ENCODE data around the gene SNX20.

Gene SNX20

DNA sequence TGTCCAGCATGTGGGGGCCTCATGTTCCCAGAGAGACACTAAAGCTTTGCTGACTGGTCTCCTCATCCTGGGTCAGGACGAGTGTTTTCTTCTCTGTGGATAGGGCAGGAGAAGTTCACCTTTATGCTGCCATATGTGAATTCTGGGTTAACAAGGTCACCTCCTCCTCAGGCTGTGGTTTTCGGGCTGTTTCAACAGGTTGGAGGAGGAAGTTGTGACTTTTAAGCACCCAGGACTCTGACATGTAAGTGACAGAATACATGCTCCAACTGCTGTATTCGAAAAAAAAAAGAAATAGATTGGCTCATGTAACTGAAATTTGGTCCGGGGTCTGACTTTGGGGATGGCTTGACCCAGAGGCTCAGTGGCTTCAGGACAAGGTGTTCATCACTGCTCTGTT lies 54.2 kb downstream of the SNX20 start:
- TF ChIP-seq TCF12 (IDR thresholded peaks at IDR 0.05; ENCODE audit: low read depth) (no peak), YY1 (IDR thresholded peaks at IDR 0.05; ENCODE audit: low read depth) (no peak), EGR1 (IDR thresholded peaks at IDR 0.05) (no peak), CEBPB (IDR thresholded peaks at IDR 0.05) (no peak), EP300 (IDR thresholded peaks at IDR 0.05; ENCODE audit: borderline replicate concordance) (no peak), CREB1 (IDR thresholded peaks at IDR 0.05; ENCODE audit: low read depth) (no peak), ZBTB7A (IDR thresholded peaks at IDR 0.05; ENCODE audit: low read depth) (no peak), TAF1 (IDR thresholded peaks at IDR 0.05; ENCODE audit: low read depth) (no peak), NFIC (IDR thresholded peaks at IDR 0.05) (no peak), TEAD4 (IDR thresholded peaks at IDR 0.05) (no peak), RAD21 (IDR thresholded peaks at IDR 0.05; ENCODE audit: low read depth) (no peak), FOXM1 (IDR thresholded peaks at IDR 0.05; ENCODE audit: borderline replicate concordance, low read depth) (no peak)
- TF ChIP-seq, protein P1, sequence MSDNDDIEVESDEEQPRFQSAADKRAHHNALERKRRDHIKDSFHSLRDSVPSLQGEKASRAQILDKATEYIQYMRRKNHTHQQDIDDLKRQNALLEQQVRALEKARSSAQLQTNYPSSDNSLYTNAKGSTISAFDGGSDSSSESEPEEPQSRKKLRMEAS (IDR thresholded peaks at IDR 0.05), result no peak
- TF ChIP-seq, protein P2, sequence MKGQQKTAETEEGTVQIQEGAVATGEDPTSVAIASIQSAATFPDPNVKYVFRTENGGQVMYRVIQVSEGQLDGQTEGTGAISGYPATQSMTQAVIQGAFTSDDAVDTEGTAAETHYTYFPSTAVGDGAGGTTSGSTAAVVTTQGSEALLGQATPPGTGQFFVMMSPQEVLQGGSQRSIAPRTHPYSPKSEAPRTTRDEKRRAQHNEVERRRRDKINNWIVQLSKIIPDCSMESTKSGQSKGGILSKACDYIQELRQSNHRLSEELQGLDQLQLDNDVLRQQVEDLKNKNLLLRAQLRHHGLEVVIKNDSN (IDR thresholded peaks at IDR 0.05), result no peak
- TF ChIP-seq, protein P3, sequence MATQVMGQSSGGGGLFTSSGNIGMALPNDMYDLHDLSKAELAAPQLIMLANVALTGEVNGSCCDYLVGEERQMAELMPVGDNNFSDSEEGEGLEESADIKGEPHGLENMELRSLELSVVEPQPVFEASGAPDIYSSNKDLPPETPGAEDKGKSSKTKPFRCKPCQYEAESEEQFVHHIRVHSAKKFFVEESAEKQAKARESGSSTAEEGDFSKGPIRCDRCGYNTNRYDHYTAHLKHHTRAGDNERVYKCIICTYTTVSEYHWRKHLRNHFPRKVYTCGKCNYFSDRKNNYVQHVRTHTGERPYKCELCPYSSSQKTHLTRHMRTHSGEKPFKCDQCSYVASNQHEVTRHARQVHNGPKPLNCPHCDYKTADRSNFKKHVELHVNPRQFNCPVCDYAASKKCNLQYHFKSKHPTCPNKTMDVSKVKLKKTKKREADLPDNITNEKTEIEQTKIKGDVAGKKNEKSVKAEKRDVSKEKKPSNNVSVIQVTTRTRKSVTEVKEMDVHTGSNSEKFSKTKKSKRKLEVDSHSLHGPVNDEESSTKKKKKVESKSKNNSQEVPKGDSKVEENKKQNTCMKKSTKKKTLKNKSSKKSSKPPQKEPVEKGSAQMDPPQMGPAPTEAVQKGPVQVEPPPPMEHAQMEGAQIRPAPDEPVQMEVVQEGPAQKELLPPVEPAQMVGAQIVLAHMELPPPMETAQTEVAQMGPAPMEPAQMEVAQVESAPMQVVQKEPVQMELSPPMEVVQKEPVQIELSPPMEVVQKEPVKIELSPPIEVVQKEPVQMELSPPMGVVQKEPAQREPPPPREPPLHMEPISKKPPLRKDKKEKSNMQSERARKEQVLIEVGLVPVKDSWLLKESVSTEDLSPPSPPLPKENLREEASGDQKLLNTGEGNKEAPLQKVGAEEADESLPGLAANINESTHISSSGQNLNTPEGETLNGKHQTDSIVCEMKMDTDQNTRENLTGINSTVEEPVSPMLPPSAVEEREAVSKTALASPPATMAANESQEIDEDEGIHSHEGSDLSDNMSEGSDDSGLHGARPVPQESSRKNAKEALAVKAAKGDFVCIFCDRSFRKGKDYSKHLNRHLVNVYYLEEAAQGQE (IDR thresholded peaks at IDR 0.05; ENCODE audit: low read depth), result no peak

DNA sequence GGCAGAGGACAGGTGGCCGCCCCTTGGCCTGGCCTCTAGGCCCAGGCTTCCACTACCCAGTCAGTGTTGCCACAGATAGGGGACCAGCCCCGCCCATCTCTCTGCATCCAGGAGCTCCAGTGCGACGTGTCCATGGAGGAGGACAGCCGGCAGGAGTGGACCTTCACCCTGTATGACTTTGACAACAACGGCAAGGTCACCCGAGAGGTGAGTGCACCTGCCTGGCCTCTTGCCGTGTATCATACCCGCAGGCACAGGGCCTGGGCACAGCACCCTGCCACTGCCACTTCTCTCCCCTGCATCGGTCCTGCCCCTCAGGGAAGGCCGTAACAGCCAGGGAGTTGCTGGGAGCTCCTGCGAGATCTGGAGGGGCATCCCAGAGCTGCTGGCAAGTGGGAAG lies 55.7 kb downstream of the SNX20 start:
- TF ChIP-seq, protein P2 (IDR thresholded peaks at IDR 0.05), result no peak
- TF ChIP-seq TCF12 (IDR thresholded peaks at IDR 0.05; ENCODE audit: low read depth), result no peak
- TF ChIP-seq, protein P1 (IDR thresholded peaks at IDR 0.05), result no peak
- TF ChIP-seq FOXM1 (IDR thresholded peaks at IDR 0.05; ENCODE audit: borderline replicate concordance, low read depth), result no peak
- no peak for TF ChIP-seq EGR1 (IDR thresholded peaks at IDR 0.05)
- no peak for TF ChIP-seq TEAD4 (IDR thresholded peaks at IDR 0.05)
- no peak for TF ChIP-seq EP300 (IDR thresholded peaks at IDR 0.05; ENCODE audit: borderline replicate concordance)
- TF ChIP-seq, protein P3 (IDR thresholded peaks at IDR 0.05; ENCODE audit: low read depth), result no peak
- no peak for TF ChIP-seq RAD21 (IDR thresholded peaks at IDR 0.05; ENCODE audit: low read depth)
- no peak for TF ChIP-seq CEBPB (IDR thresholded peaks at IDR 0.05)
- TF ChIP-seq CREB1 (IDR thresholded peaks at IDR 0.05; ENCODE audit: low read depth), result no peak
- TF ChIP-seq ZBTB7A (IDR thresholded peaks at IDR 0.05; ENCODE audit: low read depth), result no peak
- no peak for TF ChIP-seq NFIC (IDR thresholded peaks at IDR 0.05)

DNA sequence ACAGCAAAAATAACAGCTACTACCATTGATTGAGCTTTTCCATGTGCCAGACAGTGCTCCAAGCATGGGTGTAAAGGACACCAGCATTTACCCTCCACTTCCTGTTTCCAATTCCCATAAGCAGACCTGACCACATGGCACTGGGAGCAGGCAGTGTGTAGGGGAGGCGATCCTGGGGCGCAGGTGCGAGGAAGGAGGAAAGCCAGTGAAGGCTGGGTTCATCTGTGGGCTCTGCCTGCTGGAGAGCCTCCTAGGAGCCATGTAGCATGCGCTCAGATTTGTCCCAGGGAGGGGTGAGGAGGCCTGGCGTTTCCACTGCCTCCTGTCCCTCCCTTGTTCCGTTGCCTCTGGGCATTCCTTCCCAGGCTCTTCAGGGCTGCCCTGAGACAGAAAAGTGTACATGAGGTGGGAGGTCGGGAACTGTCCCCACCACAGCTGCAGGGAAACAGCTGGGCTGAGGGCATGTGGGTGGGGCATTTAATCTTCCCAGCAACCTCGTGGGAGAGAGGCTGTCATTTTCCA lies 56.6 kb downstream of the SNX20 start:
- TF ChIP-seq CEBPB (IDR thresholded peaks at IDR 0.05) (no peak), ZBTB7A (IDR thresholded peaks at IDR 0.05; ENCODE audit: low read depth) (no peak), FOXM1 (IDR thresholded peaks at IDR 0.05; ENCODE audit: borderline replicate concordance, low read depth) (no peak), NFIC (IDR thresholded peaks at IDR 0.05) (no peak), EGR1 (IDR thresholded peaks at IDR 0.05) (no peak), EP300 (IDR thresholded peaks at IDR 0.05; ENCODE audit: borderline replicate concordance) (no peak), TCF12 (IDR thresholded peaks at IDR 0.05; ENCODE audit: low read depth) (no peak), YY1 (IDR thresholded peaks at IDR 0.05; ENCODE audit: low read depth) (no peak), TEAD4 (IDR thresholded peaks at IDR 0.05) (no peak)
- TF ChIP-seq, protein P2 (IDR thresholded peaks at IDR 0.05), result no peak
- TF ChIP-seq, protein P1 (IDR thresholded peaks at IDR 0.05), result no peak

DNA sequence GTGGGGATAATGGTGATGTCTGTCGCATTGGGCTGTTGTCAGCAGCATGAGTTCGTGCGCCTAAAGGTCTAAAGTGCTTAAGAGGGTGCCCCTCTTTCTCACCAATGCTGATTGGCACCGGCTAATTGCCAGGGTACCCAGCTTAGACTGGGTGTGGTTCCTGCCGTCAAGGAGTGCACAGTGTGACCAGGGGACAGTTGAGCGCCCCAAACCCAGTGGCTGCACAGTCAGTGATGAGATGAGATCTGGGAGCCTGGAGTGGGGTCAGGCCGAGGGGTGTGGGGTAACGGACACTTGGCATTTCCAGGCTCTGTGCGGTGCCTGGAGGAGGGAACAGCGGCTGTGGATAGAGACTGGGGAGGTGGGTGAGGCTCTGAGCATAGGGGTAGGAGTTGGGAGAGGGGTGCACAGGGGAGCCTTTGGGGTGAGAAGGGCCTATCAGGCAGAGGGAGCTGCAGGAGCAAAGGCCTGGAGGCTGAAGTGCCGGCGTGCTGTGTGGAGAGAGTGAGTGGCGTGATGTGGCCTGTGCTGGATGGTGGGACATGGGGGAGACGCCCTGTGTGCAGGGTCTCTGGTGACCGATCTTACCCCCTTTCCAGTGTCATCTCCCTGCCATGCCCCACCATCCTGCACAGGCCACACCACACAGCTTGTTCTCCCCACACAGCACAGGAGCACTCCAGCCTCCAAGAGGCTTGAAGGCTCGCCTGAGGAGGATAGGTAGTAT lies 58.3 kb downstream of the SNX20 start:
- TF ChIP-seq, protein P2 (IDR thresholded peaks at IDR 0.05), result no peak
- no peak for TF ChIP-seq EP300 (IDR thresholded peaks at IDR 0.05; ENCODE audit: borderline replicate concordance)
- TF ChIP-seq TAF1 (IDR thresholded peaks at IDR 0.05; ENCODE audit: low read depth), result no peak
- TF ChIP-seq RAD21 (IDR thresholded peaks at IDR 0.05; ENCODE audit: low read depth), result no peak
- TF ChIP-seq, protein P1 (IDR thresholded peaks at IDR 0.05), result no peak
- TF ChIP-seq NFIC (IDR thresholded peaks at IDR 0.05), result no peak
- TF ChIP-seq EGR1 (IDR thresholded peaks at IDR 0.05), result no peak
- TF ChIP-seq FOXM1 (IDR thresholded peaks at IDR 0.05; ENCODE audit: borderline replicate concordance, low read depth), result no peak
- TF ChIP-seq CREB1 (IDR thresholded peaks at IDR 0.05; ENCODE audit: low read depth), result no peak
- no peak for TF ChIP-seq TEAD4 (IDR thresholded peaks at IDR 0.05)
